Uterus (tissue), 4 donors: ENCODE measurements around the gene SORBS1. TPM values are rescaled to one million over a fixed set of nuclear protein-coding genes. Genes with fewer than 3 reads are reported as not detected.
A peak's percentile ranks its signal among the peaks of the same experiment; 100 is the strongest.

ENCODE experiments used
- DNase-seq, 2 donors: peaks; one replicate each; pipeline ENCODE4 v3.0.0-alpha.2; 2019 to 2020
- H3K27ac ChIP-seq, 2 donors: fragments of 200-600 bp; sonication (generic); 1 replicate in 1 of 2; 2 replicates in 1 of 2; pipeline ENCODE4 v1.5.1; 2016 to 2018
- H3K27me3 ChIP-seq, 2 donors: fragments of 200-600 bp; sonication (generic); one replicate each; pipeline ENCODE4 v1.5.1; 2018 to 2019; ENCODE audit warnings: control low read depth in 1 of 2
- H3K36me3 ChIP-seq, 2 donors: fragments of 200-600 bp; sonication (generic); one replicate each; pipeline ENCODE4 v1.5.1; 2019; ENCODE audit warnings: control low read depth in 1 of 2
- H3K4me1 ChIP-seq, 2 donors: fragments of 200-600 bp; sonication (generic); one replicate each; pipeline ENCODE4 v1.5.1; 2018 to 2019; ENCODE audit warnings: control low read depth in 1 of 2
- H3K4me3 ChIP-seq, 2 donors: fragments of 200-600 bp; sonication (generic); 1 replicate in 1 of 2; 2 replicates in 1 of 2; pipeline ENCODE4 v1.5.1; 2018 to 2019; ENCODE audit warnings: mild to moderate bottlenecking in 1 of 2
- H3K9me3 ChIP-seq, 2 donors: fragments of 200-600 bp; sonication (generic); one replicate each; pipeline ENCODE4 v1.5.1; 2019; ENCODE audit warnings: control low read depth in 1 of 2
- CTCF ChIP-seq, 4 experiments: fragments of 200-600 bp in 2 of 4; fragments of 450-650 bp in 2 of 4; sonication (generic) in 2 of 4; IDR thresholded peaks; one replicate each; pipeline ENCODE4 v1.5.1; 2016 to 2019; ENCODE audit warnings: antibody characterized with exemption in 4 of 4, mild to moderate bottlenecking in 2 of 4, moderate library complexity in 1 of 4
- POLR2A ChIP-seq, 2 donors: fragments of 450-650 bp; IDR thresholded peaks; one replicate each; pipeline ENCODE4 v1.6.1; 2016; ENCODE audit warnings: antibody characterized with exemption in 2 of 2, mild to moderate bottlenecking in 1 of 2, moderate library complexity in 1 of 2
- intact Hi-C: fragments of 100-400 bp; cut with DNase I; formaldehyde crosslinking; loops from one replicate; pipeline ENCODE4 v1.15.1; 2023; ENCODE audit warnings: low total_unique reads
- total RNA-seq, 4 donors: library from RNA; depleted of rRNA in 3 of 4; stranded (reverse); fragments of >200 nt in 3 of 4; gene quantifications; one replicate each; pipeline versions ENCODE4 v1.1.0 to v1.2.4, GENCODE V29; 2014 to 2023
- donor health status: DM: yes; HTN: yes; CAD: no.

The SORBS1 gene
- total RNA-seq, 4 donors from 2014 or later = 89.9 to 422 (median 271) TPM

DNA sequence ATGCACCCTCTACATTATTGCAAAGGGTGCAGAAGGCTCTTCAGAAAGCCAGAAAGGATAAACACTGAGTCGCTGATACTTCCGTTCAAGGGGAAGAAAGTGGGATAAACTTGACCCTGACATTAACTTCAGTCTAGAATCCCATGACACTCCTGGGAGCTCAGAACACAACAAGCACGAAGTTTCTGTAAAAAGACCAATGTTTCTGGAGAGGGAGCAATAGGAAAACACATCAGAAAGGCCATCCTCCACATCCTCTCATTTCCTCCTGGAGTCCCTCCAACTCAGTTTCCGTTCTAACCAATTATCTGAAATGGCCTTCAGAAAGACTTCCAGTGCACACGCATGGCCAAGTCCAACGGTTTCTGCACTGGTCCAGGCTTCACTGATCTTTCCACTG is 113.5 kb downstream of the SORBS1 start:
- Histone ChIP-seq H3K4me3 (no peak overlapping the region), H3K9me3 (no peaks in the 10 kb centered on the region), H3K4me1 (peaks cover 9 to 14% of the 10 kb centered on the region in 2 donors), H3K36me3 (no peaks in the 10 kb centered on the region), H3K27me3 (no peaks in the 10 kb centered on the region), H3K27ac (peak overlapping the region; percentile 80 to 93)
- DNase-seq = peak in 1 of 2 donors; percentile 66
- intact Hi-C loops = no loop called here
- TF ChIP-seq POLR2A (IDR thresholded peaks at IDR 0.05) (peak in 1 of 2 donors; percentile 18), CTCF (IDR thresholded peaks at IDR 0.05) (no peak)

- intact Hi-C loops = no loop called here
- Histone ChIP-seq H3K36me3 (no peaks in the 10 kb centered on the region), H3K4me1 (peaks cover 9 to 14% of the 10 kb centered on the region in 2 donors), H3K27me3 (no peaks in the 10 kb centered on the region), H3K27ac (peak overlapping the region; percentile 80 to 93), H3K9me3 (no peaks in the 10 kb centered on the region), H3K4me3 (no peak overlapping the region)
- no peak for TF ChIP-seq POLR2A (IDR thresholded peaks at IDR 0.05)
- TF ChIP-seq CTCF (IDR thresholded peaks at IDR 0.05) = peak; percentile 45 to 68 (median 60)
- peak; percentile 38 to 71 for DNase-seq
Observed at GRCh38 chr10:95445837-95446486, 115.2 kb downstream of the SORBS1 start.

DNA sequence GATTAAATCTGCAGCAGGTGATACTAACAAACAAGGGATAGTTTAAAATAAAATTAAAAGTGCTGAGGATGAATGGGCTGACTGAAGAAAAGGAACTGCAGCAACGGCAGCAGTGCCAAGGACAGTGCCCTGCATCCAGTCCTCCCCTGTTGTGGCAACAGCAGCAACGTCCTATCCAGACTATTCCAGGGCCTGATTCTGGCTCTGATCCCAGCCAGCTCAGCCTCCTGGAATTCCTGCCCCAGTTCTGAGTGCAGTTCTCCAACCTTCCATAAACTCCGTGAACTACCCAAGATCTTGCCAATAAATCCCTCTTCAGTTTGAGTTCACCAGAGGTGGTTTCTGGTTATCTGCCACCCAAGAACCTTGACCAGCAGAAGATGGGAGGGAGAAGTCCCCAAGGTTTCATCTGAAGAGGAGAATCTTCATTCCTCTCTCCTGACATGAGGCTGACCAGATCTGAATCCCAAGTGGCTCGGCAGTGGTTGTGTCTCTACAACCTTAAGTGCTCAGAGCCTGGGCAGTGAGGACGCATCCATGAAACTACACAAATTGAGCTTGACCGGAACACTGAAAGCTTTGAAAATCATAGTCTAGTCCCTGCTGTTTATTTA is 115.8 kb downstream of the SORBS1 start:
- no peaks in the 10 kb centered on the region for H3K36me3 ChIP-seq
- TF ChIP-seq POLR2A (IDR thresholded peaks at IDR 0.05) = no peak
- TF ChIP-seq CTCF (IDR thresholded peaks at IDR 0.05) = no peak
- H3K4me1 ChIP-seq = peaks cover 9 to 14% of the 10 kb centered on the region in 2 donors
- no peaks in the 10 kb centered on the region for H3K9me3 ChIP-seq
- H3K27ac ChIP-seq = peak overlapping the region; percentile 80 to 93
- DNase-seq = peak; percentile 80 to 86
- no peaks in the 10 kb centered on the region for H3K27me3 ChIP-seq
- intact Hi-C loops = no loop called here
- H3K4me3 ChIP-seq = no peak overlapping the region

DNA sequence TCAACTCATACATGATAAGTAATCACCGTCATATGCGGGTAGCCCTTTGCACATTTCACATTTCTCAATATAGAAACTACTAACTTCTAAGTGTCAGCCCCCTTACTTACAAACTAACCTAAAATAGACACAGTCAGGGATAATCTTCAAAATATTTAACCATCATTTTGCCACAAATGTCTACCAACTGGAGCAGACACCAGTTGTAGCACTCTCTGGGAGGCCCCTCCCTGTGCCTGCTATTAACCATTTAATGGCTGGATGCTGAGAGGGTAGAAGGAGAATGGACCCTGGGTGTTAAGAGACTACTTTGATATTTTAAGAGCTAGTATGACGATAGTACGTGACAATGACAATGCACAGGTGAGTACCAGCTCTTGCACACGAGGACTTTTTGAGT is 116.4 kb downstream of the SORBS1 start:
- Histone ChIP-seq H3K27ac (peak overlapping the region; percentile 80 to 93), H3K4me1 (peaks cover 9 to 14% of the 10 kb centered on the region in 2 donors)

More for the DNA sequence above, 116.4 kb downstream of the SORBS1 start:
- no peaks in the 10 kb centered on the region for H3K9me3 ChIP-seq
- DNase-seq = no peak
- H3K4me3 ChIP-seq = no peak overlapping the region
- no peaks in the 10 kb centered on the region for H3K27me3 ChIP-seq
- no peak for TF ChIP-seq POLR2A (IDR thresholded peaks at IDR 0.05)
- no peak for TF ChIP-seq CTCF (IDR thresholded peaks at IDR 0.05)
- no peaks in the 10 kb centered on the region for H3K36me3 ChIP-seq
- intact Hi-C loops = no loop called here
